ENCODE results near the gene THUMPD1. TPM values are rescaled to one million over a fixed set of nuclear protein-coding genes. Genes with fewer than 3 reads are reported as not detected.

THUMPD1 gene
- total and polyA plus RNA-seq, 2 of the 4 experiments (the other 2 are of a cell fraction) = 34.5 to 109 TPM

DNA sequence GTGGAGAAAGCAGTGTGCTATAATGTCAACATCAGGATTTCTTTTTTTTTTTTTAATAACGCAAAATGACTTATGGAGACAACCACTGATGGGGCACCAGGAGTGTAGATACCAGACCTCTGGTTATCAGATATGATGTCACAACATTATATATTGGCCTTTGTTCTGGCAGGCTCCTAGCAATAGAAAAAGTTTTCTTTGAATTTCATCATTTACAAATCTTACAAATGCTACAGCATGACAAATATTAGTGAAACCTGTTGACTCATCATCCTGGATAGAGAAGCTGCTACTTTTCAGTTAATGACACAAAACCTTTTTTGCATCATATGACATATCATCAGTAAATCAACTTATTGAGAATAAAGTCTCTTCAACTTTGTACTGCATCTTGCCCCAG, 6.1 kb downstream of the THUMPD1 start:
- DNase-seq (peak; percentile 18), ATAC-seq (ENCODE audit: low read depth) (no peak)
- intact Hi-C loops (cut with micrococcal nuclease) = no loop called here

More for the DNA sequence above, 6.1 kb downstream of the THUMPD1 start:
- dilution Hi-C loops (cut with HindIII; ENCODE audit: low sequenced_read_pairs, unreplicated experiment) = no loop called here
- no peak overlapping the region for H2BK5ac ChIP-seq (ENCODE audit: low read depth, low read length, poor library complexity, severe bottlenecking)
- no peak overlapping the region for H3K27ac ChIP-seq (ENCODE audit: insufficient read depth, low read length)
- POLR2A ChIA-PET (ENCODE audit: unreplicated experiment) = interaction anchor here (0.6 kb wide), 1 partner anchor 1214 kb away, joined by 9 read pairs; the partner anchor contains the start of gene GDE1
- H4K20me1 ChIP-seq (ENCODE audit: insufficient read depth, low read length) = peaks cover 21% of the 10 kb centered on the region
- H4K5ac ChIP-seq (ENCODE audit: low read depth, low read length) = no peak overlapping the region
- BruUV-seq (replicated peaks) = no TSS peak
- CTCF ChIA-PET = no interaction called here
- H3K4me2 ChIP-seq (ENCODE audit: low read depth, low read length) = no peak overlapping the region
- no peak overlapping the region for H3K56ac ChIP-seq (ENCODE audit: extremely low read depth, insufficient read depth, low read length)
- H3K9me1 ChIP-seq (ENCODE audit: insufficient read depth, low read length) = no peaks in the 10 kb centered on the region
- H3K4ac ChIP-seq (ENCODE audit: low read depth, low read length) = no peak overlapping the region
- H3K14ac ChIP-seq (replicated peaks; ENCODE audit: low read depth, low read length) = no peak overlapping the region
- in situ Hi-C loops (cut with MboI; ENCODE audit: low sequenced_read_pairs) = no loop called here
- H4K91ac ChIP-seq (ENCODE audit: insufficient read depth, low read depth, low read length) = no peak overlapping the region
- no peaks in the 10 kb centered on the region for H3K27me3 ChIP-seq (ENCODE audit: control insufficient read depth, insufficient read depth, low read length)
- no peaks in the 10 kb centered on the region for H3K9me3 ChIP-seq (ENCODE audit: control insufficient read depth, insufficient read depth, low read length)
- H2AFZ ChIP-seq (replicated peaks; ENCODE audit: low read length, poor library complexity) = no peak overlapping the region
- H3K4me1 ChIP-seq (ENCODE audit: control insufficient read depth, insufficient read depth, low read length) = peaks cover 2% of the 10 kb centered on the region
- H3K79me1 ChIP-seq (ENCODE audit: low read depth in 1 of 2, low read length in 2 of 2) = peaks cover 18 to 20% of the 10 kb centered on the region in 2 experiments
- no peak overlapping the region for H3K4me3 ChIP-seq (ENCODE audit: insufficient read depth, low read depth, low read length)
- no peak overlapping the region for H2AK9ac ChIP-seq (replicated peaks; ENCODE audit: low read depth, low read length, poor library complexity)
- no peak overlapping the region for H4K8ac ChIP-seq (ENCODE audit: low read depth in 2 of 2, low read length in 2 of 2)
- H2AK5ac ChIP-seq (ENCODE audit: low read depth, low read length) = no peak overlapping the region
- no CpG with 5 or more reads among the region's 1 CpG for whole genome bisulfite sequencing, 2 experiments (ENCODE audit: extremely low coverage in 2 of 2, insufficient read length in 1 of 2)
- H2BK15ac ChIP-seq (ENCODE audit: low read depth, low read length) = no peak overlapping the region
- no peak overlapping the region for H3K18ac ChIP-seq (ENCODE audit: low read depth, low read length)
- peaks cover 21% of the 10 kb centered on the region for H3K36me3 ChIP-seq (ENCODE audit: control insufficient read depth, insufficient read depth, low read length)
- H3K23ac ChIP-seq (ENCODE audit: low read depth, low read length) = no peak overlapping the region
- no peak overlapping the region for H2BK20ac ChIP-seq (ENCODE audit: low read depth, low read length)
- H2BK120ac ChIP-seq (ENCODE audit: low read depth, low read length) = no peak overlapping the region
- no peak for TF ChIP-seq BHLHE40 (IDR thresholded peaks at IDR 0.05; ENCODE audit: low read depth, low read length)
- no peak for TF ChIP-seq SMC3 (IDR thresholded peaks at IDR 0.05; ENCODE audit: low read depth, low read length)
- no peak for TF ChIP-seq MAFK (IDR thresholded peaks at IDR 0.05; ENCODE audit: low read depth, low read length)
- H3K9ac ChIP-seq (ENCODE audit: low read depth, low read length) = no peak overlapping the region
